GM19455 (cell line): ENCODE measurements around the gene FCHSD2.
"Not testable (repeated sequence)": the region's sequence is repeated elsewhere in the genome, so short reads cannot be mapped to it uniquely, and the experiment has no call there.

Source experiments
- ATAC-seq: cut with Tn5 transposase; IDR thresholded peaks from one replicate; pipeline ENCODE4 v1.9.1; 2021; ENCODE audit not compliant: unreplicated experiment

The FCHSD2 gene

GRCh38 chr11:72897506-72897905 is 244.6 kb downstream of the FCHSD2 start:
- ATAC-seq = no peak

GRCh38 chr11:72896431-72896830 is 245.7 kb downstream of the FCHSD2 start:
- ATAC-seq = no peak

- ATAC-seq = no peak
These were observed 251.2 kb downstream of the FCHSD2 start for GRCh38 chr11:72890881-72891280.

- ATAC-seq = no peak
These were observed 255.5 kb downstream of the FCHSD2 start for GRCh38 chr11:72886619-72887018.

GRCh38 chr11:72885749-72886609 is 256.1 kb downstream of the FCHSD2 start:
- ATAC-seq = no peak

GRCh38 chr11:72876147-72876546 is 266.0 kb downstream of the FCHSD2 start:
- no peak for ATAC-seq

GRCh38 chr11:72875736-72876135 is 266.4 kb downstream of the FCHSD2 start:
- no peak for ATAC-seq

- no peak for ATAC-seq
These were observed 270.1 kb downstream of the FCHSD2 start for GRCh38 chr11:72872012-72872411.

- ATAC-seq = no peak
These were observed 271.0 kb downstream of the FCHSD2 start for GRCh38 chr11:72871119-72871518.

- no peak for ATAC-seq
These were observed 272.3 kb downstream of the FCHSD2 start for GRCh38 chr11:72869831-72870230.

GRCh38 chr11:72867970-72868369 is 274.1 kb downstream of the FCHSD2 start:
- no peak for ATAC-seq

GRCh38 chr11:72864702-72865655 is 277.1 kb downstream of the FCHSD2 start:
- no peak for ATAC-seq

- no peak for ATAC-seq
These were observed 278.2 kb downstream of the FCHSD2 start for GRCh38 chr11:72863916-72864315.

- ATAC-seq = no peak
These were observed 279.0 kb downstream of the FCHSD2 start for GRCh38 chr11:72863091-72863490.

- ATAC-seq = no peak
These were observed 281.5 kb downstream of the FCHSD2 start for GRCh38 chr11:72860592-72860991.

GRCh38 chr11:72860010-72860409 is 282.1 kb downstream of the FCHSD2 start:
- no peak for ATAC-seq

GRCh38 chr11:72859126-72859525 is 283.0 kb downstream of the FCHSD2 start:
- no peak for ATAC-seq

GRCh38 chr11:72858267-72858666 is 283.9 kb downstream of the FCHSD2 start:
- not testable (repeated sequence) for ATAC-seq

GRCh38 chr11:72856551-72857345 is 285.4 kb downstream of the FCHSD2 start:
- no peak for ATAC-seq

- no peak for ATAC-seq
These were observed 286.1 kb downstream of the FCHSD2 start for GRCh38 chr11:72856065-72856464.

- ATAC-seq = no peak
These were observed 290.4 kb downstream of the FCHSD2 start for GRCh38 chr11:72851726-72852125.
